ENCODE data around the gene SIRT3.

DNA sequence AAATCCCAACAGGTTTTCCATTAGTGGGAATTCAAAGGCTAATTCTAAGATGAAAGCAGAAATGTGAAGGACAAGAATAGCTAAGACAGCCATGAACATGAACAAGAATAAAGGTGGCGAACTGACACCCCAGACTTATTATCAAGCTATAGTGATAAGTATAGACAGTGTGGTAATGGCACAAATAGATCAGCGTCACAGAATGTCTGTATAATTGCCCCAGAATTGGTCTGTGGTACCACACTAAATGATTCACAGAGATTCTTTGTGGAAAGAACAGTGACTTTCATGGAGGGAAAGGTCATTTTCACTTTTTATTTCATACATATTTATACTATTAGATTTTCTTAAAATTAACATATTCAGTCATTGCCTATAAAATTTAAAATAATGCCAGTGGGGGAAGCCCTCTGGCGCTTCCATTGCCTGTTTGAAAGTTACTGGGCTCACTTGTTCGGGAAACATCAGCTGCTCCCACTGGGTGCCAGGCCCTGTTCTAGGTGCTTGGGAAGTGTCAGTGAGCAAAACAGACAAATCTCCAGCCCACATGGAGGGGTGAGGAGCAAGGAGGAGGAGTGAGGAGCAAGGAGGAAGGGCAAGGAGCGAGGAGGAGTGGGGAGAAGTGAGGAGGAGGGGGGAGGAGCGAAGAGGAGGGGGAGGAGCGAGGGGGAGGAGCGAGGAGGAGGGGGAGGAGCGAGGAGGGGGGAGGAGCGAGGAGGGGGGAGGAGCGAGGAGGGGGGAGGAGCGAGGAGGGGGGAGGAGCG is 30.7 kb upstream of the SIRT3 start:
- TF ChIP-seq POLR2A (IDR thresholded peaks at IDR 0.05), result no peak
- TF ChIP-seq, protein P1, sequence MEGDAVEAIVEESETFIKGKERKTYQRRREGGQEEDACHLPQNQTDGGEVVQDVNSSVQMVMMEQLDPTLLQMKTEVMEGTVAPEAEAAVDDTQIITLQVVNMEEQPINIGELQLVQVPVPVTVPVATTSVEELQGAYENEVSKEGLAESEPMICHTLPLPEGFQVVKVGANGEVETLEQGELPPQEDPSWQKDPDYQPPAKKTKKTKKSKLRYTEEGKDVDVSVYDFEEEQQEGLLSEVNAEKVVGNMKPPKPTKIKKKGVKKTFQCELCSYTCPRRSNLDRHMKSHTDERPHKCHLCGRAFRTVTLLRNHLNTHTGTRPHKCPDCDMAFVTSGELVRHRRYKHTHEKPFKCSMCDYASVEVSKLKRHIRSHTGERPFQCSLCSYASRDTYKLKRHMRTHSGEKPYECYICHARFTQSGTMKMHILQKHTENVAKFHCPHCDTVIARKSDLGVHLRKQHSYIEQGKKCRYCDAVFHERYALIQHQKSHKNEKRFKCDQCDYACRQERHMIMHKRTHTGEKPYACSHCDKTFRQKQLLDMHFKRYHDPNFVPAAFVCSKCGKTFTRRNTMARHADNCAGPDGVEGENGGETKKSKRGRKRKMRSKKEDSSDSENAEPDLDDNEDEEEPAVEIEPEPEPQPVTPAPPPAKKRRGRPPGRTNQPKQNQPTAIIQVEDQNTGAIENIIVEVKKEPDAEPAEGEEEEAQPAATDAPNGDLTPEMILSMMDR (IDR thresholded peaks at IDR 0.05), result no peak

Data from heart left ventricle (tissue), 13 donors.